HG03135 (cell line): Measurements from ENCODE around the gene CAV1.

Experiments used
- ATAC-seq: cut with Tn5 transposase; IDR thresholded peaks from one replicate; pipeline ENCODE4 v1.9.1; 2021; ENCODE audit warnings: mild to moderate bottlenecking, moderate library complexity; ENCODE audit not compliant: unreplicated experiment

The CAV1 gene

DNA sequence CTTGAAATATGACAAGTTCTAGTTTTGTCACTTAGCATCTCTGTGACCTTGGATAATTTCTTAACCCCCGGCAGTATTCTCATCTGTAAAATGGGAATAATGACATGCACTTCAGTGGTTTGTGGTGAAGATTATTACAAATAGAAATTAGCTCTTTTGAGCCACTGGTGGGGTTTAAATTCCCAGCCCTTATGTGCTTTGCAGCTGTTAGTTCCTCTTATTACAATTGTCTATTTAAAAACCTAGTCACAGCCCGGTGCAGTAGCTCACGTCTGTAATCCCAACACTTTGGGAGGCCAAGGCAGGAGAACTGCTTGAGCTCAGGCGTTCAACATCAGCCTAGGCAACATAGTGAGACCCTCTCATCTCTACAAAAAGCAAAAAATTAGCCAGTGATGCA is 30.1 kb downstream of the CAV1 start:
- no peak for ATAC-seq

DNA sequence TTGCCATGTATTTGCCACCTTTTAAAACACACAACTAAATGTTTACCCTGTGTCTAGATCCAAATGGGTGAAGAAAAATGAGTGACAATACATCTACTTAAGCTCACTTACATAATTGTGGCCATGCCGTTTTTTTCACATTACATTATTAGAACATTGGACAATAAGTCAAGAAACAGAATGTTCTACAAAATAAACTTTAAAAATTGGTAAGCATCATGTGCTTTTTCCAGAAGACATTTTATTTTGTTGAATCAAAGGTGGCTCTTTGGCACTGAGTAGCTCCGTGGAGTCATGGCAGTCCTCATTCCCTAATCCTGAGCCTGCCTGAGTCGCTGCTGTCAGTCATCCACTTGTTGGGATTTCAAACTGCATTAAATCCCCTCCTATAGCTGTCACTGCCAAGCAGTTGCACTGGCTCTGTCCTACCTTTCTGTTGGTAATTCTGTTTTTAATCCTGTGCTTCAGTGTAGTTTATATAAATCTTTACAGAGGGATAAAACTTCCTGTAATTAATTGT is 32.3 kb downstream of the CAV1 start:
- no peak for ATAC-seq

DNA sequence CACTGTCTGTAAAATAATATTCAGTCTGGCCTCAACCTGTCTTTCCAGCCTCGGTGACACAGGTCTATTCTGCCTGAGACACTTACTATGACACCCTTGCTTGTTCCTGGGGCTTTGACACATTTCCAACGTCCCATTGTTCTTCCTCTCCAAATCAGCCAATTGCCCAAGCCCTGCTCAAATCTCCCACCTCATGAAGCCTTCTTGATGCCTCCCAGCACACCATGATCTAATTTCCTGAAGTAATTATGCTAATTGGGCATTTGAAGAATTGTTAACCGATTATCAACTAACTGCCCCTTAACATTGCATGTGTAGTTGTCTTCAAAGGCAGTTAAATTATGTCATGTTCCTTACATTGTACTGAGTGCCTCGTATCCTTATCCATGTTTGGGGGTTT is 33.1 kb downstream of the CAV1 start:
- no peak for ATAC-seq

DNA sequence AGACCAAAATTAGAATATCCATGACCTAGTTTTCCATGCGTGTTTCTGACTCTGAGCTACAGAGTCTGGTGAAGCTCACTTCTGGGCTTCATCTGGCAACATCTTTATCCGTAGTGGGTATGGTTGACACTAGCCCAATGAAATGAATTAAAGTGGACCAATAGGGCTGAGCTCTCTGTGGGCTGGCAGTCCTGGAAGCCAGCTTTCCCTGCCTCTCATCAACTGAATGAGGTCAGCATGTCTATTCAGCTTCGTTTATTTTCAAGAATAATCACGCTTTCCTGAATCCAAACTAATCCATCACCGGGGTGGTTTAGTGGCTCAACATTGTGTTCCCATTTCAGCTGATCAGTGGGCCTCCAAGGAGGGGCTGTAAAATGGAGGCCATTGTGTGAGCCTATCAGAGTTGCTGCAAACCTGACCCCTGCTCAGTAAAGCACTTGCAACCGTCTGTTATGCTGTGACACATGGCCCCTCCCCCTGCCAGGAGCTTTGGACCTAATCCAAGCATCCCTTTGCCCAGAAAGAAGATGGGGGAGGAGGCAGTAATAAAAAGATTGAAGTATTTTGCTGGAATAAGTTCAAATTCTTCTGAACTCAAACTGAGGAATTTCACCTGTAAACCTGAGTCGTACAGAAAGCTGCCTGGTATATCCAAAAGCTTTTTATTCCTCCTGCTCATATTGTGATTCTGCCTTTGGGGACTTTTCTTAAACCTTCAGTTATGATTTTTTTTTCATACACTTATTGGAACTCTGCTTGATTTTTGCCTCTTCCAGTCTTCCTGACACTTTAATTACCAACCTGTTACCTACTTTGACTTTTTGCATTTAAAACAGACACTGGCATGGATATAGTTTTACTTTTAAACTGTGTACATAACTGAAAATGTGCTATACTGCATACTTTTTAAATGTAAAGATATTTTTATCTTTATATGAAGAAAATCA is 35.5 kb downstream of the CAV1 start:
- no peak for ATAC-seq

DNA sequence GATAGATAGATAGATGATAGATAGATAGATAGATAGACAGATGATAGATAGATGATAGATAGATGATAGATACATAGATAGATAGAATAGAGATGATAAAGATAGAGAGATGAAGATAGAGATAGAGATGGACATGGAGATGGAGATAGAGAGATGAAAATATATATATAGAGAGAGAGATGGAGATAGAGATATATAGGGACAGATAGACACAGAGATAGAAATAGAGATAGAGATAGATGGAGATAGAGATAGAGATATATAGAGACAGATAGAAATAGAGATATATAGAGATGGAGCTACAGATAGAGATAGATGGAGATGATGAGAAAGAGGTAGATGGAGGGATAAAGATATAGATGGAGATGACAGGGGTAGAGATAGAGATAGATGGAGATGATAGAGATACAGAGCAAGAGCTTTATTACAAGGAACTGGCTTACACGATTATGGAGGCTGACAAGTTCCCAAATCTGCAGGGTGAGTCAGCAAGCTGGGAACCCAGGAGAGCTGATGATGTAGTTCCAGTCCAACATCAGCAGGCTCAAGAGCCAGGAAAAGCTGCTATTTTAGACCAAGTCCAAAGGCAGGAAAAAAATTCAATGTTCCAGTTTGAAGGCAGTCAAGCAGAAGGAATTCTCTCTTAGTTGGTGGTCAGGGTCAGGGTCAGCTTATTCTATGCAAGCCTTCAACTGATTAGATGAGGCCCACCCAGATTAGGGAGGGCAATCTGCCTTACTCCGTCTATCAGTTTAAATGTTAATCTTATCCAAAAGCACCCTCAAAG is 37.1 kb downstream of the CAV1 start:
- no peak for ATAC-seq

- ATAC-seq = no peak
Measured at GRCh38 chr7:116562529-116563121, 37.8 kb downstream of the CAV1 start.

DNA sequence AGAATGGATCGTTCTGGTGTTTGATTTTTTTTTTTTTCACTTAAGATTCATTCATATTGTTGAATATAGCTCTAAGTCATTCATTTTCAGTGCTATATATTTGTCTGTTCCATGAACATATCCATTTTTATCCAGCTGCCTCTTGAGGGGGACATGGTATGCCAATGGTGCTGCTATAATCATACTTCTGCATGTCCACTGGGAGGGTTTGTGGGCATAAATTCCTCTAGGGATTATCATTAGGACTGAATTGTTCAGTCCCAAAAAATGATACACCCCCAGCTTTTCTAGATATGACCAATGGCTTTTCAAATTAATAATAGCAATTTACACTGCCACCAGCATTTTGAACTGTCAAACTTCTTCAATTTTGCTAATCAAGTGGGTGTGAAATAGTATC is 41.1 kb downstream of the CAV1 start:
- ATAC-seq = no peak

GRCh38 chr7:116566666-116567065 is 41.8 kb downstream of the CAV1 start:
- no peak for ATAC-seq

DNA sequence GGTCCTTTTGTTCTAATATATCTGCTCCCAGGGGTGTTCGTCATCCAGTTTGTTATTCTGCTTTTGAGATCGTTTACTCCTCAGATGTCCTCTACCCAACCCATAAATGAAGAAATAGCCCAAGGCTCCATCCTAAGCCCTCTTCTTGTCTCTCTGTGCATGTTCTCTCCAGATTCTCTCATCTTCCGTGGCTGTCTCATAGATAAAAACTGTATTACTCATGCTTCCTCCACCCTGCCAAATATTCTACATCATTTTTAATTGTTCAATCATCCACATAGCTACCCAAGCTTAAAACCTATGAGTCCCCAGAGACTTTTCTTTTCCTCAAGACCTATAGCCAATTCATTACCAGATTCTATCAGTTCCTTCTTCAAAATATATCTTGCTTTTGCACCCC is 44.9 kb downstream of the CAV1 start:
- ATAC-seq = no peak

GRCh38 chr7:116570306-116570705 is 45.5 kb downstream of the CAV1 start:
- no peak for ATAC-seq

DNA sequence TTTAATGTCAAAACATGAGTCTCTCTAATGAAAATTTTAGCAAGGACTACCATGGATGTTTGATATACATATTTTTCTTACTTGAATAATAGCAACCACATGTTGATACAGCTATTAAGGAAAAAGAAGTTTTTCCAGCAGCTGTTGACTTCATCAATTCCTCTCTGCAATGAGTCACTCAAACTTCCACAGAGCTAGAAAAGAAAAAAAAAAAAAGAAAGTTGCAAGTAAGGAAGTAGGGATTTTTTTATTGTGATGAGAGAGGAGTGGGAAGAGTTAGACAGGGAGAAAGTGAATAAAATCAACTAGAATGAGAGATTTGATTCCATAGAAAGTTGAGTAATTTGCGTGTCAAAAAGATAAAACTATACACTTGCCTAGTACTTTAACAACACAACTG is 46.2 kb downstream of the CAV1 start:
- ATAC-seq = no peak

DNA sequence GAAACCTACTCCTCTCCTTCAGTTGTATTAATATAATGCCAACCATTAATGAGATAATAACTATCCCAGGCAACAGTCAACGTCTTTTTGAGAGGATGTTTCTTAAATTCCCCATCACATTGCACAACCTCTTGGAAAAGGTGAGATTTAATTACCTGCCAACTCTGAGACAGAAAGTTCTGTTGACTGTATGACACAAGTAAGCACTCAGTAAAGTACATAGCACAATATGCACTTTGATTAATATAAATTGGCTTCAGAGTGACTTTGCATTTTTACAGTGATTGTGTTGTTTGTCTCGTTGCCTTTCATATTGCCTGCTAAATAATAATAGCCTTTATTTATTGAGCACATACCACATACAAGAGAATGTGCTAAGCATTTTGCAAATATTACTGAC is 46.7 kb downstream of the CAV1 start:
- ATAC-seq = no peak

- peak; percentile 41 for ATAC-seq
Measured at GRCh38 chr7:116572036-116572435, 47.2 kb downstream of the CAV1 start.

DNA sequence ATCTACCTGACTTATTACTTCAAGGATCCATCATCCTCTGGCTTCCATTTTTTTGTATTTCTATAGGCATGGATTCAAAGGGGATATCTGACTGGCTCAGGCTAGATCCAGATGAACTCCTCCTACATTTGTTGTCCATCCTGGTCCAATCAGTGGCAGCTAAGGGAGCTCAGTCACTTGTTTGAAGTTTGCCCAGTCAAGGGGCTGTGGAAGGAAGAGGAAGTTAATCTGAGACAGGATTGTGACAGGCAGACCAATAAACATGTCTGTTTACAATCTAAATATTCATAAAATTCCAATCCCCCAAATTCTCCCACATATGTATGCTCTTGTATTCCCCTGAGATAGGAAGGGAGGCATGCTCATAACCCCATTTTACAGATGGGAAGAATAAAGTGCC is 48.7 kb downstream of the CAV1 start:
- ATAC-seq = no peak

DNA sequence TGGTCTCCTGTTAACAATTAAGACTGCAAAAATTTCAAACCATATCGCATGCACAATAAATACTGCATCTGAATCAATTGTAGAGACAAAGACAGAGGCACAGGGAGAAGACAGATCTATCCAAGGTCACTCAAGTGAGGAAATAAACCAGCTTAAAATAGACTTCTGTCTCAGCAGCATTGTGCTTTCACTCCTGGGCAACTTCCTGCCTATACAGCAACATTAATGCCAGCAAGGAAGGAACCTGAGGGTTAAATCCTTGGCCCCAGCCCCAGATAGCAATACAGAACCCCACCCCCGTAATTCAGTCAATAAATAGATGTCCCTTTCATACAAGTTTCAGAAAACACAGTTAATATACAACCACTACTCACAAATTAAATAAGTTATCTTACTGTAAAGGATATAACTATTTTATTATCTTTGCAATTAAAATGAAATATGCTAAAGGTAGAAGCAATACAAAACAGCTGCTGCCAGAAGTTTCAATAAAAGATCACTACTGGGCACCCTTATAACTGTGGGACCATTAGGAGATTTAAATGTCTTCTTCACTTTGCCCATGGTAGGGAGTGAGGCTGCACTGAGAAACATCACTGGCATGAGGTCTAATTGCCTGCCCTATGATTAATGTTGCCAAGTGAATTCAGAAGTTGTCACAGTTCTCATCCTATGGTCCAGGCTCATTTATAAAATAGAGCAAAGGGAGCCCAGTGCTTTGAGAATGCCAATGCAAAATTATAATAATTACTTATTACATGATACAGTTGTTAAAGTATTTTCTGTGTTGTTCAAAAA is 49.4 kb downstream of the CAV1 start:
- peak; percentile 39 for ATAC-seq

DNA sequence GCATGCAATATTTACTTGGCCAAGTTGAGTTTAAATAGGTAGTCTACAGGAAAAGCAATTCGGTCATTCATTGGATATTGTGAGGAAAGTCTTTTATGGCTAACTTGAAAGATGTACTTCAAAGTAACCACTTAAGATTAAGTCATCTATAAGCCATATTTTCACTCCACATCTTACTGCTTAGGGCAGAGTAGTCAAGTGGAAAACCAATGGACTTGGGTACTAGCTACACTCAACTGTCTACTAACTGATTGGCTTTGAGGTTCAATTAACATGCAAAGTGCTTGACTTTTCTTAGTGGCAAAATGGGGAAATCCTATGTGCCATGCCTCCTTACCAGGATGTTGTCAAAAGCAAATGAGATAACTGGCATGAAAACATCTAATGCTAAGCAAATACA is 51.0 kb downstream of the CAV1 start:
- no peak for ATAC-seq

DNA sequence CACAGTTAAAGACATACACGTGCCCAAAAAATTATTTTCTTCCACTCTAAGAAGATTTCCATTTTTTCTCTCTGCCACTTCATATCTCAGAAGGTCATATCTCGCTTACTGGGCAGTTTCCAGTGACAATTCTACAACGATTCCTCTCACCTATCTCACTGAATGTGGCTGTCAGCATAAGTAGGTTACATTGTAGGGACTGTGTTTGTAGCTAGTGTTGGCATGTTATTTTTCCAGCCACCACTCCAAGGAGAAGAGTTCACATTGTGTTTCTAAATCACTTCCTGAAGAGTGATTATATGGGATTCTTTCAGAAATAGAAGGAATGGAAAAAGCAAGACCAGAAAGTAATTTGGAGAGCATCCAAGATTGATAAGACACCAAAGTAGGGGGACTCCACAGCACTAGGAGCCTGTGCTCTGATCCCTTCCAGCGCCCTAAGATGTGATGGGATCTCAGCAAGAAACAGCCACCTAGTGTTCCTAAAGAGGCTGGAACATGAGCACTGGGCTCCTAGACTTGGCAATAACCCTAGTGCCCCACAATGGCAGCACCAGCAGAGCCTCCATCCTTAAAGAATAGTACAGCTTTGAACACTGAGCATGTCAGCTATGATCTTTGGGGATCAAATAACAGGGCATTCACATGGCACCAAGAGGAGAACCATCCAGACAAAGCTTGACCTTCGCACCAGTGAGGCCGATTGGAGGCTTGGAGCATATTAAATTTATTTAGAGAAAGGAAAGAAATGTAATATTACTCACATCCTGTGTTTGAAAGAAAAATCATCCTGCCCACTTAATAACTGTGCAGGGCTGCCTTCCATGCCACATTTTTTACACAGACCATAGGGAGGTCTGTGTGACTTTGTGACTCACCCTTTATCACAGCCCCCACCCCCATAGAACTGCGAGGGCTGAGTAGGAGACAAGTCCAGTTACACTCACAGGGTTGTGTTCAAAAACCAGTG is 51.8 kb downstream of the CAV1 start:
- ATAC-seq = no peak

GRCh38 chr7:116577320-116577871 is 52.6 kb downstream of the CAV1 start:
- peak; percentile 69 for ATAC-seq

DNA sequence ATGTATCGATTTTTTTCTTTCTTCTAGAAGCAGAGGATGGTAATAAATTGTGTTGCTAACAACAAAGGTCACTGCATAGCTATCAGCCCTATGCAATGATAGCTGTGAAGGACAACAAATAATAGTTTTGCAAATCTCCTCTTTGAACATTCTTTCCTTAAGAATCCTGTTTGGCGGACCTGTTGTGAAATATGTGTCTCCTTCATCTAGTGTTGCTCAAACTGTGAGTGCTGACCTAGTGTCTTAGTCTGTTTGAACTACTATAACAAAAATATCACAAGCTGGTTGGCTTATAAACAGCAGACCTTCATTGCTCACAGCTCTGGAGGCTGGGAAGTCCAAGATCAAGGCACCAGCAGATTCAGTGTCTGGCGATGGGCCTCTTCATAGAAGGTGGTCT is 53.7 kb downstream of the CAV1 start:
- ATAC-seq = no peak
